Effector CD8-positive, alpha-beta T cell (primary cell): ENCODE results near the gene MFN2.
"Not testable (repeated sequence)": the region's sequence is repeated elsewhere in the genome, so short reads cannot be mapped to it uniquely, and the experiment has no call there.

Experiments used
- DNase-seq: peaks from one replicate; lab custom pipeline; 2025; lab: John Stamatoyannopoulos, UW
- total RNA-seq, 4 experiments: gene quantifications; one replicate each; lab custom pipeline; 2026; lab: John Stamatoyannopoulos, UW

Gene MFN2
- total RNA-seq, result 110 to 135 (median 134) reads per million in 4 experiments

GRCh38 chr1:11979851-11980675, at the start of gene MFN2:
MFN2 (plus strand) TSS chr1:11980444; CDS start chr1:11989169, 8,725 bp downstream.
- peak; percentile 92 for DNase-seq

GRCh38 chr1:11930571-11931445, 49.4 kb upstream of the MFN2 start:
- no peak for DNase-seq

- no peak for DNase-seq
These were observed 48.4 kb upstream of the MFN2 start for GRCh38 chr1:11931845-11932244.

DNA sequence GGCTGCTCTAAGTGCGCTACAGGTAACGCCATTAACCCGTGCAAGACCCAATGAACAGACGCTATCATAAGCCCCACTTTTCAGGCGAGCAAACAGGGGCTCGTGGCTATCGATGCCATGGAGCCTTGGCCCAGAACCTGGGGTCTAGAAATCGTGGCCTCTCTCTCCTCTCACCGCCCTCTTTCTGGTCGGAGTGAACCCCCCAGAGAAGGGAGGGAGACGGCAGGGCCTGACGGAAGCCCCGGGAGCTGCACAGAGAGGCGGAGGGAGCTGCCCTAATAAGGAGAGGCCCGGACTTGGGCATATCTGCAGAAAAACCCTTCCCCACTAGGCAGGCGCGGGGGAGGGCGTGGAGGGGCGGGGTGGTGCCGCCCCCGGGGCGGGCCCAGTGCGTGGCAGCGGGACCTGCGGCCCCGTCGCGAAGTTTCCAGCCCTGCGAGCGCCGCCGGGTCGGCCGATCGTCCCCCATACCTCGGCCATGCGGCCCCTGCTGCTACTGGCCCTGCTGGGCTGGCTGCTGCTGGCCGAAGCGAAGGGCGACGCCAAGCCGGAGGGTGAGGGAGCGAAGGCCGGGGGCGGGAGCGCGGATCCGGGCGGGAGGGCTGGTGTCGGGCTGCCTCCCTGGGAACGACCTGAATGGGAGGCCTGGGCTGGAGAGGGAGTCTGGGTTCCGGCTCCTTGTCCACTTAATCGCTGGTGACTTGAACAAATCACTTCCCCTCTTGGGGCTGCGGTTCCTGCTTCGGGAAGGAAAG, 45.8 kb upstream of the MFN2 start, which contains the start of gene PLOD1:
TSS of gene PLOD1 (plus strand) at position 416 of the 755 bp plus-strand sequence. CDS start at position 479, 63 bp downstream.
- peak; percentile 82 for DNase-seq

- DNase-seq, result no peak
These were observed 45.2 kb upstream of the MFN2 start for GRCh38 chr1:11935057-11935412.

DNA sequence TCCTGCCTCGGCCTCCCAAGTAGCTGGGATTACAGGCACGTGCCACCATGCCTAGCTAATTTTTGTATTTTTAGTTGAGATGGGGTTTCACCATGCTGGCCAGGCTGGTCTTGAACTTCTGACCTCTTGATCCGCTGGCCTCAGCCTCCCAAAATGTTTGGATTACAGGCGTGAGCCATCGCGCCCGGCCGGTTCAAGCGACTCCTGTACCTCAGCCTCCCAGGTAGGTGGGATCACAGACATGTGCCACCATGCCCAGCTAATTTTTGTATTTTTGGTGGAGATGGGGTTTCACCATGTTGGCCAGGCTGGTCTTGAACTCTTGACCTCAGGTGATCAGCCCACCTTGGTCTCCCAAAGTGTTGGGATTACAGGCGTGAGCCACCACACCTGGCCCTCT, 44.5 kb upstream of the MFN2 start:
- DNase-seq, result not testable (repeated sequence)

DNA sequence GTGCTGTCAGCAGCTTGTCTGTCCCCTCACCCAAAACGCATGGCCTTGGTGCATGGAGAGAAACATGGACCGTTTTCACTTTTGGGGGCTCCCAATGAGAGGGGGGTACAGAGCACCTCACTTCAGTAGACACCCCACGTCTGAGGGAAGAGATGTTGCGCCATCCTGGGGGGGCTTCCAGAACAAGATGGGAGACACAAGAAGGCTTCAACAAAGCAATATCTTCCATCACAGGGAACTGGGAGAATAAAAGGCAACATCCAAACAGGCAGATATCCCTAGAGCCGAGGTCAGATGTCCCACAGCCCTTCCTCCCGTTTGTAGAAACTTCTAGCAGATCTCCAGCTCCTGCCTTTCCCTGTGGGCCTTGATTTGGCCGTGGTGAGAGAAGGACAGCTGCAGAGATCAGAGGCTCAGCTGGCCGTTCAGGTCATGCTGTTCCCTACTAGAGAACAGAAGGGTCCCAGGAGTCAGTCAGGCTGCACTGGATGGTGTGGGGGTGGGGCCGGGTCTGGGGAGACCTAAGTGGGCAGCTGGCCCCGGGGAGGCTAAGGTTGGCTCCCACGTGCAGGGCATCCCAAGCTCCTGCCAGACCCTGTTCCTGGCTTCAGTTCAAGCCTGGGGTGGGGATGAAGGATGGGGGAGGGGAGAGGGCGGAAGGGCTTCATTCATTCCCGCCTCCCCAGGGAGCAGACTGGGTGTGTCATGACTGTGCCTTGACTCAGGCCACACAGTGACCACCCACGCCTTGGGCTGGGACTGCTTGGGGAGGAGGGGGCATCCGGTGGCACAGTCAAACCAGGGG, 41.3 kb upstream of the MFN2 start:
- DNase-seq, result no peak

DNA sequence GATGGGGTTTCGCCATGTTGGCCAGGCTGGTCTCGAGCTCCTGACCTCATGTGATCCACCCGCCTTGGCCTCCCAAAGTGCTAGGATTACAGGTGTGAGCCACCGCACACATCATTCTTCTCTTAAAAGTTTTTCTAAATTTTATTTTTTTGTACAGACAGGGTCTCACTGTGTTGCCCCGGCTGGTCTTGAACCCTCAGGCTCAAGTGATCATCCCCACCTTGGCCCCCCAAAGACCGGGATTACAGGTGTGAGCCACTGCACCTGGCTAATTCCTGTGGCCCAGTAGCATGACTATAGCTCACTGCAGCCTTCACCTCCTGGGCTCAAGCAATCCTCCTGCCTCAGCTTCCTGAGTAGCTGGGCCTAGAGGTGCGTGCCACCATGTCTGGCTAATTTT, 40.5 kb upstream of the MFN2 start:
- DNase-seq, result not testable (repeated sequence)

GRCh38 chr1:11940260-11940921, 39.9 kb upstream of the MFN2 start:
- no peak for DNase-seq

- DNase-seq, result no peak
These were observed 38.0 kb upstream of the MFN2 start for GRCh38 chr1:11942280-11942679.

GRCh38 chr1:11943619-11944018, 36.6 kb upstream of the MFN2 start:
- DNase-seq, result no peak

- DNase-seq, result no peak
These were observed 35.8 kb upstream of the MFN2 start for GRCh38 chr1:11944358-11944931.

- DNase-seq, result no peak
These were observed 33.6 kb upstream of the MFN2 start for GRCh38 chr1:11946647-11947046.

- DNase-seq, result no peak
These were observed 31.3 kb upstream of the MFN2 start for GRCh38 chr1:11948822-11949458.

DNA sequence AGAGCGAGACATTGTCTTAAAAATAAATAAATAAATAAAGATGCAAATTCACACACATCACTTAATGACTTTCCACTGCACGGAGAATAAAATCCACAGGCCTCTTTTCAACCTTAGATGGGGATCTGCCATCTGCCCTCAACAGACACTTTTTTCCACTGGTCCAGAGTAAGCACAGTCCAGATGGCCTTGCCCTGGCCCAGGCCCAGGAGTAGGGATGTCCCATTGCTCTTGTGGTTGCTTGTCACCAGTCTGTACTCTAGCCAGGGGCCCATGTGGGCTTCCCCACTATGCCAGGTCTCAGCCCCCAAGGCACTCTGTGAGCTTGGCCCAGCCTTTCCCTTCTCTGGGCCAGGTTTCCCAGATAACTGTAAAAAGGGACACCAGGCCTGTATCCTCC, 28.3 kb upstream of the MFN2 start:
- no peak for DNase-seq

GRCh38 chr1:11952455-11953109, 27.7 kb upstream of the MFN2 start:
- DNase-seq, result no peak

DNA sequence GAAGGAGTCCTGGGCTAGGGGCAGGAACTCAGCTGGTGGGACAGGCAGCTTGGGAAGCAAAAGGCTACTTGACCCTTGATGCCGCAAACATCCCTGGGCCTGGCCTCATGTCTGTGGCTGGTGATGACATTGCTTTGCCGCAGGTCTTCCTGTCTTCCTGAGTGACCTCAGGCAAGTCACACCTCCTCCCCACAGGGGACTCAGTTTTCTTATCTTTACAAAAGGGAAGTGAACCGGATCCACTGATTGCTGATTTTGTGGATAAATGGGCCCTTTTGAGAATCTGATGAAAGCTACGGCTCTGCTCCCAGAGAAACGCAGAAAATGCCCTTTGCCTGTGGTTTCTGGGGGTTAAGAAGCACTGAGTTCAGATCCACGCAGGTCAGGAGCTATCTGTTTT, 25.0 kb upstream of the MFN2 start:
- no peak for DNase-seq

- no peak for DNase-seq
These were observed 22.8 kb upstream of the MFN2 start for GRCh38 chr1:11957398-11957797.

DNA sequence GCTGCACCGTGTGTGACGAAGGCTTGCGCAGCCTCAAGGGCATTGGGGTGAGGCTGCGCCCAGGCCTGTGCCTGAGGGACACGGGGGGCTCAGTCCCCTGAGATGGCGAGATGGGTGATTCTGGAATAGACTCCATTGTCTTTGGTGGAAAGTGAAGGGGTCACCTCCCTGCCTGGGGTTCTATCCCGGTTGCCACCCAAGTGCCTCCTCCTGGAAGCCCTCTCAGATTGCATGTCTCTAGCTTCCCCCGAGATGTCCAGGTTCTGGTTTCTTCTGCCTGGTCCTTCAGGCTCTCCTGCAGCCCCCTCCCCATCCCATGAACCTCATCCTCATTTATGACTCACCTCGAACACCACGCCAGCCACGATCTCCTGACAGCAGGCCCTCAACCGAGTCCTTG, 22.3 kb upstream of the MFN2 start:
- DNase-seq, result no peak
